Peyer's patch (tissue), 4 donors: ENCODE measurements around the gene MRPS31.

Source experiments
- POLR2A ChIP-seq, 2 donors: fragments of 450-650 bp; IDR thresholded peaks; one replicate each; pipeline ENCODE4 v1.5.1; 2017; ENCODE audit warnings: antibody characterized with exemption in 2 of 2, mild to moderate bottlenecking in 2 of 2, moderate library complexity in 2 of 2
- TF ChIP-seq, protein P1 (sequence below), 6 experiments: fragments of 450-650 bp in 4 of 6; fragments of 200-600 bp in 2 of 6; sonication (generic) in 1 of 6; IDR thresholded peaks; one replicate each; pipeline ENCODE4 v1.5.1; 2017 to 2019; ENCODE audit warnings: antibody characterized with exemption in 6 of 6, mild to moderate bottlenecking in 3 of 6, moderate library complexity in 1 of 6

DNA sequence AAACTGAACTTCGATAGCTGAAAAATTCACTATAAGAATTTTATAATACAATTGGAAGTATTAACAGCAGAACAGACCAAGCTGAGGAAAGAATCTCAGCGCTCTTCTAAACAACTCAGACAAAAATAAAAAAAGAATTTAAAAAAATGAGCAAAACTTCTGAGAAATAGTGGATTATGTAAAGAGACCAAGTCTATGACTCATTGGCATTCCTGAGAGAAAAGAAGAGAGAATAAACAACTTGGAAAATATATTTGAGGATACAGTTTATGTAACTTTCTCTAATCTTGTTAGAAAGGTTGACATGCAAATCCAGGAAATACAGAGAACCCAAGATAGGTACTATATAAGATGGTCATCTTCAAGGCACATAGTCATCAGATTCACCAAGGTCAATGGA, 43.8 kb upstream of the MRPS31 start:
- TF ChIP-seq, protein P1, sequence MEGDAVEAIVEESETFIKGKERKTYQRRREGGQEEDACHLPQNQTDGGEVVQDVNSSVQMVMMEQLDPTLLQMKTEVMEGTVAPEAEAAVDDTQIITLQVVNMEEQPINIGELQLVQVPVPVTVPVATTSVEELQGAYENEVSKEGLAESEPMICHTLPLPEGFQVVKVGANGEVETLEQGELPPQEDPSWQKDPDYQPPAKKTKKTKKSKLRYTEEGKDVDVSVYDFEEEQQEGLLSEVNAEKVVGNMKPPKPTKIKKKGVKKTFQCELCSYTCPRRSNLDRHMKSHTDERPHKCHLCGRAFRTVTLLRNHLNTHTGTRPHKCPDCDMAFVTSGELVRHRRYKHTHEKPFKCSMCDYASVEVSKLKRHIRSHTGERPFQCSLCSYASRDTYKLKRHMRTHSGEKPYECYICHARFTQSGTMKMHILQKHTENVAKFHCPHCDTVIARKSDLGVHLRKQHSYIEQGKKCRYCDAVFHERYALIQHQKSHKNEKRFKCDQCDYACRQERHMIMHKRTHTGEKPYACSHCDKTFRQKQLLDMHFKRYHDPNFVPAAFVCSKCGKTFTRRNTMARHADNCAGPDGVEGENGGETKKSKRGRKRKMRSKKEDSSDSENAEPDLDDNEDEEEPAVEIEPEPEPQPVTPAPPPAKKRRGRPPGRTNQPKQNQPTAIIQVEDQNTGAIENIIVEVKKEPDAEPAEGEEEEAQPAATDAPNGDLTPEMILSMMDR (IDR thresholded peaks at IDR 0.05), result no peak
- no peak for TF ChIP-seq POLR2A (IDR thresholded peaks at IDR 0.05)
